ENCODE measurements around the gene TMEM175. TPM values are rescaled to one million over a fixed set of nuclear protein-coding genes. Genes with fewer than 3 reads are reported as not detected.
A peak's percentile ranks its signal among the peaks of the same experiment; 100 is the strongest.

The TMEM175 gene
- total and polyA plus RNA-seq, 12 donors: 15.6 to 49.6 (median 19.0) TPM

DNA sequence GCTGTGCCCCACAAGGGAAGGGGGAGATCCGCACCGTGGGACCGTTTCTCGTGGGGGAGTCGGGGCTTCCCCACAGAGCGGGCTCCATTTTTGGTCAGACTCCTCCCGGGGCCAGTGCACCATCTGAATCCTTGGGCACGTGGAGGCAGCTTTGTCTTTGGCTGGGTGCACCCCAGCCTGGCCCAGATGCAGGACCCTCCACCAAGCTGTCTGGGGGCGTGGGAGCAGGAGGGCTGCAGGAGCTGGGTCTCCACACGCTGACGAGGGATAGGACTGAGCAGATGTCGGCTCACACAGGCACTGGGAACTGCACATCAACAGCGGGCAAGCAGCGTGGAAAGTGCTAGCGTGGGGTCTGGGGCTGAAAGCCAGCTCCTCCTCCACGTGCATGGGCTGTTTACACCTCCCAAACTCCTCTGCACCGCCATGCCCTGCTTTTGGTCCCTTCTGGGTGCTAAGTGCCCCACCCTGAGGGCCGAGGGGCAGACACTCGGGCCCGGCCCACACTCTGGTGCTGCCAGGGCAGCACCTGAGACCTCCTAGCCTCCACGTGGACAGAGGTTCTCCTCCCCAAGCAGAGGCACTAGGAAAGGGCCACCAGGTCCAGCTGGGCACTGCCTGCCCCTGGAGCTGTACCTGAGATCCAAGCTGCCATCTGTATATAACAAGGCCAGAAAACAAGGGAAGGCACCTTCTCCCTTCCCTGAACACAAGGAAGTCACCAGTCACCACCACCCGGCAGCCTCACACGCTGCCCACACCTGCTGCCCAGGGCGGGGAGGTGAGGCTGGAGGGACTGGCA is 27.3 kb downstream of the TMEM175 start:
- intact Hi-C loops (cut with DNase I): loop anchor here in 1 of 10 donors (10.0 kb wide), 1 partner anchor 215 kb away; no protein-coding TSS in a partner anchor
- no peaks in the 10 kb centered on the region for H3K9me3 ChIP-seq
- 85 to 86% methylated on average over 24 of the region's 24 CpGs for WGBS, 2 donors
- no peaks in the 10 kb centered on the region for H3K27me3 ChIP-seq
- ATAC-seq (peak in 2 of 8 donors; percentile 3 to 11), DNase-seq (no peak)
- no peak overlapping the region for H3K4me3 ChIP-seq
- no peak for TF ChIP-seq CTCF (IDR thresholded peaks at IDR 0.05)
- H3K36me3 ChIP-seq: peaks cover 0 to 84% (median 13%) of the 10 kb centered on the region in 9 donors
- no peak overlapping the region for H3K27ac ChIP-seq
- no peaks in the 10 kb centered on the region for H3K4me1 ChIP-seq

- Histone ChIP-seq H3K4me3 (no peak overlapping the region), H3K27ac (no peak overlapping the region), H3K27me3 (no peaks in the 10 kb centered on the region), H3K9me3 (no peaks in the 10 kb centered on the region), H3K36me3 (peaks cover 0 to 84% (median 14%) of the 10 kb centered on the region in 9 donors), H3K4me1 (no peaks in the 10 kb centered on the region)
- DNase-seq (no peak), ATAC-seq (peak in 2 of 8 donors; percentile 3 to 20)
- intact Hi-C loops (cut with DNase I): no loop called here
- TF ChIP-seq CTCF (IDR thresholded peaks at IDR 0.05): no peak
- WGBS, 2 donors: 86 to 89% methylated on average over 16 of the region's 16 CpGs
Observed at GRCh38 chr4:960140-960635, 27.9 kb downstream of the TMEM175 start.

DNA sequence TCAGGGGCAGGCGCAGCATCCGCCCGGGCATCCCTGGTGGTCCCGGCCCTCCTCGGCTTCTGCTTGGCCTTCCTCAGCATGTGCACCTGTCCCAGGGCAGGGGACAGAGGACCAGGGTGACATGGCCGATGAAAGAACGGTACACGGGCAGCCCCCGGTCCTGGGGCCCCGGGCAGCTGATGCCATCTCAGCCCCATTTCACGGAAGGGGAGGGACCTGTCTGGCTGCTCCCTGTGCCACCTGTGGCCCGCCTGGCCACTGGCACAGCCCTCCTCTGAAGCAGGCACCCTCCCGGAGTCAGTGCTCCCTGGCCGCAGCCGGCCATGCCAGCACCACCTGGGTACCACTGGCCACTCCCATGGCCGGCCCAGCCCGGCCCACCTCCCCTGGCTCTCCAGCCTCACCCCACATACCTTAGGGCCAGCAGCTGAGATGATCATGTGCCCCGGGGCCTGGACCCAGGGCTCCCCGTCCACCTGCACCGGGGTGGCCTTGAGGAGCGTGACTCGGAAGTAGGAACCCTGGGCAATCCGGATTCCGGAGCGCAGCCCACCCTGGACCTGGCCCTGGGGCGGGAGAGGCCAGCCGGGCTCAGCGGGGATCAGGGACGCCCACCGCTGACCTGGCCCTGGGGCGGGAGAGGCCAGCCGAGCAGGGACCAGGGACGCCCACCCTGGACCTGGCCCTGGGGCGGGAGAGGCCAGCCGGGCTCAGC is 28.5 kb downstream of the TMEM175 start:
- TF ChIP-seq CTCF (IDR thresholded peaks at IDR 0.05): no peak
- peaks cover 0 to 84% (median 20%) of the 10 kb centered on the region in 9 donors for H3K36me3 ChIP-seq

More for the DNA sequence above, 28.5 kb downstream of the TMEM175 start:
- WGBS, 2 donors: 91 to 95% methylated on average over 28 to 35 of the region's 35 CpGs
- DNase-seq: no peak
- H3K9me3 ChIP-seq: no peaks in the 10 kb centered on the region
- intact Hi-C loops (cut with DNase I): no loop called here
- H3K4me3 ChIP-seq: no peak overlapping the region
- no peak overlapping the region for H3K27ac ChIP-seq
- no peaks in the 10 kb centered on the region for H3K4me1 ChIP-seq
- H3K27me3 ChIP-seq: no peaks in the 10 kb centered on the region
- no peak for ATAC-seq
